CD4-positive, alpha-beta T cell (primary cell): ENCODE results near the gene PDX1. TPM values are rescaled to one million over a fixed set of nuclear protein-coding genes. Genes with fewer than 3 reads are reported as not detected.
A peak's percentile ranks its signal among the peaks of the same experiment; 100 is the strongest.

Experiments used
- ATAC-seq: fragments of 200-7000 bp; cut with Tn5 transposase; one replicate; pipeline ENCODE4 v1.10.0; 2022; ENCODE audit warnings: mild to moderate bottlenecking; ENCODE audit not compliant: poor library complexity
- CTCF ChIA-PET: fragments of 350-600 bp; sonication (Branson Sonifier 250); formaldehyde crosslinking; loops from one replicate; lab custom pipeline; 2021; ENCODE audit warnings: antibody characterized with exemption, inconsistent platforms; lab: Charles Lee
- POLR2A ChIA-PET: fragments of 350-600 bp; sonication (Branson Sonifier 250); formaldehyde crosslinking; loops from one replicate; lab custom pipeline; 2021; ENCODE audit warnings: antibody characterized with exemption, inconsistent platforms; lab: Charles Lee
- DNase-seq, 14 experiments: peaks; one replicate each; pipeline ENCODE4 v3.0.0-alpha.2; 2013 to 2020; ENCODE audit warnings: mixed read lengths in 2 of 14
- H3K27ac ChIP-seq, 2 donors: one replicate each; pipeline versions ENCODE4 v1.5.1 to v1.7.0; 2013; ENCODE audit warnings: low read length in 2 of 2, low read depth in 1 of 2, mild to moderate bottlenecking in 1 of 2
- H3K27me3 ChIP-seq, 2 experiments: 1 replicate in 1 of 2; 2 replicates in 1 of 2; pipeline versions ENCODE4 v1.6.1 to v1.7.0; 2013; ENCODE audit warnings: low read length in 2 of 2, control low read depth in 1 of 2, mild to moderate bottlenecking in 1 of 2, moderate library complexity in 1 of 2; ENCODE audit not compliant: insufficient read depth in 2 of 2, control insufficient read depth in 1 of 2
- H3K36me3 ChIP-seq: one replicate; pipeline ENCODE4 v1.6.1; 2013; ENCODE audit warnings: low read length, control low read depth; ENCODE audit not compliant: insufficient read depth
- H3K4me1 ChIP-seq: one replicate; pipeline ENCODE4 v1.6.1; 2013; ENCODE audit warnings: low read length, control low read depth; ENCODE audit not compliant: insufficient read depth
- H3K4me3 ChIP-seq: one replicate; pipeline ENCODE4 v1.5.1; 2013; ENCODE audit warnings: mild to moderate bottlenecking, low read length, moderate library complexity
- H3K9me3 ChIP-seq, 2 experiments: 1 replicate in 1 of 2; 2 replicates in 1 of 2; pipeline versions ENCODE4 v1.6.1 to v1.7.0; 2013; ENCODE audit warnings: low read length in 2 of 2, mild to moderate bottlenecking in 2 of 2, control low read depth in 1 of 2, moderate library complexity in 1 of 2; ENCODE audit not compliant: control insufficient read depth in 1 of 2, insufficient read depth in 1 of 2
- H3K27ac Mint-ChIP-seq: one replicate; pipeline ENCODE4 v1.8.0; 2020; ENCODE audit warnings: mixed read lengths
- H3K27me3 Mint-ChIP-seq: one replicate; pipeline ENCODE4 v1.8.0; 2021; ENCODE audit warnings: mixed read lengths
- H3K36me3 Mint-ChIP-seq: one replicate; pipeline ENCODE4 v1.8.0; 2021; ENCODE audit warnings: low read depth, mixed read lengths
- H3K4me1 Mint-ChIP-seq: one replicate; pipeline ENCODE4 v1.8.0; 2021; ENCODE audit warnings: low read depth, mixed read lengths
- H3K4me3 Mint-ChIP-seq: one replicate; pipeline ENCODE4 v1.8.0; 2020; ENCODE audit warnings: mild to moderate bottlenecking, mixed read lengths
- H3K9me3 Mint-ChIP-seq: one replicate; pipeline ENCODE4 v1.8.0; 2020; ENCODE audit warnings: mixed read lengths
- intact Hi-C, 2 experiments: fragments of 100-400 bp; cut with DNase I in 1 of 2; cut with micrococcal nuclease in 1 of 2; formaldehyde crosslinking; loops; one replicate each; pipeline versions ENCODE4 v1.15.1 to v1.9.0; 2023 to 2025; cut with DNase I, micrococcal nuclease
- total RNA-seq, 174 experiments: library from RNA in 2 of 174; stranded (reverse) in 2 of 174; gene quantifications; one replicate each; pipeline ENCODE4 v1.2.3 and lab custom pipeline; 2021 to 2026
- TF ChIP-seq, protein P1 (sequence below): fragments of 200-600 bp; IDR thresholded peaks from one replicate; pipeline ENCODE4 v1.8.0; 2022; ENCODE audit warnings: antibody characterized with exemption, mild to moderate bottlenecking

The PDX1 gene
- total RNA-seq, 2 experiments from 2014 or later: not detected

DNA sequence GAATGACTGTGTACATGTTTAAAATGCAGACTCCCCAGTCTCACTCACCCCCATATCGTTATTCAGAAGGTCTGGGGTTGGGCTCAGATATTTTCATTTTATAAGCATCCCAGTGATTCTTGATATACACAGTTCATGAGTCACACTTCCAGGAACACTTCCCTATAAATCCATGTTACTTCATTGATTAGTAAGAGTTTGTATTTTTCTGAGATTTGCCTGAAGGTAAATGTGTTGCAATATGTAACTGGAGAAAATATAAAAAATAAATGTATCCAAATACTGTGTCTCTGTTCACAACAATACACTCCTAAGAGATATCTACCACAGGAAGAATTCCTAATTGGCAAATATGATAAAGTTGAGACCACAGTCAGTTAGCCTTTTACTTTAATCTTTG is 6.6 kb upstream of the PDX1 start:
- ChIA-PET CTCF (no interaction called here), POLR2A (no interaction called here)
- H3K4me1 Mint-ChIP-seq: peaks cover 15% of the 10 kb centered on the region
- TF ChIP-seq, protein P1, sequence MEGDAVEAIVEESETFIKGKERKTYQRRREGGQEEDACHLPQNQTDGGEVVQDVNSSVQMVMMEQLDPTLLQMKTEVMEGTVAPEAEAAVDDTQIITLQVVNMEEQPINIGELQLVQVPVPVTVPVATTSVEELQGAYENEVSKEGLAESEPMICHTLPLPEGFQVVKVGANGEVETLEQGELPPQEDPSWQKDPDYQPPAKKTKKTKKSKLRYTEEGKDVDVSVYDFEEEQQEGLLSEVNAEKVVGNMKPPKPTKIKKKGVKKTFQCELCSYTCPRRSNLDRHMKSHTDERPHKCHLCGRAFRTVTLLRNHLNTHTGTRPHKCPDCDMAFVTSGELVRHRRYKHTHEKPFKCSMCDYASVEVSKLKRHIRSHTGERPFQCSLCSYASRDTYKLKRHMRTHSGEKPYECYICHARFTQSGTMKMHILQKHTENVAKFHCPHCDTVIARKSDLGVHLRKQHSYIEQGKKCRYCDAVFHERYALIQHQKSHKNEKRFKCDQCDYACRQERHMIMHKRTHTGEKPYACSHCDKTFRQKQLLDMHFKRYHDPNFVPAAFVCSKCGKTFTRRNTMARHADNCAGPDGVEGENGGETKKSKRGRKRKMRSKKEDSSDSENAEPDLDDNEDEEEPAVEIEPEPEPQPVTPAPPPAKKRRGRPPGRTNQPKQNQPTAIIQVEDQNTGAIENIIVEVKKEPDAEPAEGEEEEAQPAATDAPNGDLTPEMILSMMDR: no peak
- H3K27me3 ChIP-seq: peaks cover 42 to 59% of the 10 kb centered on the region in 2 experiments
- H3K9me3 ChIP-seq: peaks cover 0 to 7% of the 10 kb centered on the region in 2 experiments
- H3K27me3 Mint-ChIP-seq: peaks cover 95% of the 10 kb centered on the region
- no peak overlapping the region for H3K4me3 ChIP-seq
- no peaks in the 10 kb centered on the region for H3K9me3 Mint-ChIP-seq
- intact Hi-C loops: no loop called here
- peaks cover 12% of the 10 kb centered on the region for H3K4me1 ChIP-seq
- no peaks in the 10 kb centered on the region for H3K36me3 ChIP-seq
- DNase-seq (no peak), ATAC-seq (no peak)
- no peak overlapping the region for H3K27ac Mint-ChIP-seq
- H3K36me3 Mint-ChIP-seq: no peaks in the 10 kb centered on the region
- no peak overlapping the region for H3K4me3 Mint-ChIP-seq
- no peak overlapping the region for H3K27ac ChIP-seq

DNA sequence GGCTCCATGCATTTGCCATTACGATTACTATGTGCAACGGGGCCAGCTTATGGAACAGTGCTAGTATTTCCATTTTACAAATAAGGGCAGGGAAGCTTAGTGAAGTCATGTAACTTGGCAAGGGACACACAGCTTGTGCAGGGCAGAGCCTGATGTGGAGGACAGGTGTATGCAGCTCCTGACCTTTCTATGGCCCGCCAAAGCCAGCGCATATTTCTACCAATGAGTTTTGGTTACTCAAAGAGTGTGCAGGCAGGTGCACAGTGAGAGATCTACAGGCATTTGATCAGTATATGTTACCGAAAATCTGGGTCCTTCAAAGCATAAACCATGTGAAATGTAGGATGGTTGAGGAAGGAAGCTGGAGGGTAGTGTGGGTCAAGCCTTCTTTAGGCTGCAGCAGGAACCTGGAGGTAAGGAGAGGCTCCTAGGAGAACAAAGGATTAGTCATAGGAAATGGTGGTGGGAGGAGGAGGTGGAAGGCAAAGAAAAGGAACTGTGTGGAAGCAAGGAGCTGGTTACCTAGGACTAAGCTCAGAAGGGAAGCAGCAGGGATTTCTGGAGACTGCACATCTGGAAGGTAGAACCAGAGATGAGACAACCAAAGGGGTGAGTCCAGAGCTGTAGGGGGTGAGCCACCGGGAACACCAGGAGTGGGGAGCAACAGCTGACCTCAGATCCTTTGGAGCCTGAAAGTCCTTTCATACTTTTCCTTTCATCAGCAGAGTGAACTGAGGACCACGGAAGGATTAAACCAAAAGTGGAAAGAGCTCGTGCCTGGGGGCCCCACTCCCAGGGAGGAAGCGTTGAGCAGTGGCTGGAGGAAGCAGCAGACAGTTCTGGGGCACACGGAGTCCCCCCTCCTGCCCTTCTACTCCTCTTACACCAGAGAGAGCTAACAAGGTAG is 4.2 kb upstream of the PDX1 start:
- H3K27ac Mint-ChIP-seq: no peak overlapping the region
- no peaks in the 10 kb centered on the region for H3K9me3 Mint-ChIP-seq
- Histone ChIP-seq H3K27ac (no peak overlapping the region), H3K36me3 (no peaks in the 10 kb centered on the region), H3K4me1 (peaks cover 24% of the 10 kb centered on the region), H3K9me3 (peaks cover 0 to 19% of the 10 kb centered on the region in 2 experiments), H3K4me3 (no peak overlapping the region), H3K27me3 (peaks cover 56 to 70% of the 10 kb centered on the region in 2 experiments)
- ATAC-seq: no peak
- ChIA-PET CTCF (no interaction called here), POLR2A (interaction anchor here (0.8 kb wide), 1 partner anchor 13 kb away, joined by 3 read pairs; no protein-coding TSS in a partner anchor)
- no peak overlapping the region for H3K4me3 Mint-ChIP-seq
- intact Hi-C loops: no loop called here
- H3K36me3 Mint-ChIP-seq: no peaks in the 10 kb centered on the region
- H3K4me1 Mint-ChIP-seq: peaks cover 34% of the 10 kb centered on the region
- peaks cover 91% of the 10 kb centered on the region for H3K27me3 Mint-ChIP-seq
- no peak for DNase-seq
- TF ChIP-seq, protein P1: no peak

DNA sequence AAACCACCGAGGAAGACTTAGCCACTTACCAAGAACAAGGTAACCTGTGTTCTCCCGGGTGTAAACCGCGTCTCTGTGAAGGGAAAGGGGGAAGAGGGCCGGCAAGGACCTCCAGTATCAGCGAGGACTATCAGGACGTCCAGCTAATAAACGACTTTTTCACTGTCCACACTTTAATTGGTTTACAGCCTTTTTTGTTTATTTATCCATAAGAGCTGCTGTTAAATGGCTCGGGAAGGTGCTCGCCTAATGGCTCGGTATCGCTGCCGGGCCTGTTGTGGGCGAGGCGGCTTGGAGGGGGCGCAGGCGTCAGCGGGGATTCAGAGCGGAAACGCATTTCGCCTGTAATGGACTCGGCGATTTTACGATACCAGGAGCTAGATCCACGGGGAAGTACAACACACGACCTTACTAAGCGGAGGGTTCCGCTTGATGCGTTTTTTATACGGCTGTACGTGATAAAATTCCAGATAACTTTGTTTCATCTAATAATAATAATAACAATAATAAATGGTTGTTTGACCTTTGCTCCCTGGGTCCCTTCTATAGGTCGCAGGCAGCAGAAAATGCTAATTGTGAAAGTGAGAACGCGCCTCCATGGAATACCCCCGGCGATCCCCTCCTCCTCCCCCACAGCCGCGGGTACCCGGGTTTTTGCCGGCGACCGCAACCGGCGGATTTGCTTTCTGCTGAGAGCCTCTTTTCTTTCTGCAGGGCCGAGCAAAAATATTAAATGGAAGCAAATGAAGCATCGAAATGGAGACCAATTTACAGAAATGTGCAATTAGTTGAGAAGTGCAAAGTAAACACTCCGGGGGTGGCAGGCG is 2.5 kb upstream of the PDX1 start:
- Histone ChIP-seq H3K4me1 (peaks cover 41% of the 10 kb centered on the region), H3K27me3 (peaks cover 72 to 88% of the 10 kb centered on the region in 2 experiments), H3K4me3 (no peak overlapping the region), H3K27ac (no peak overlapping the region), H3K9me3 (peaks cover 0 to 34% of the 10 kb centered on the region in 2 experiments), H3K36me3 (no peaks in the 10 kb centered on the region)
- TF ChIP-seq, protein P1: no peak
- H3K9me3 Mint-ChIP-seq: no peaks in the 10 kb centered on the region
- ChIA-PET POLR2A (no interaction called here), CTCF (no interaction called here)
- H3K36me3 Mint-ChIP-seq: no peaks in the 10 kb centered on the region
- H3K4me1 Mint-ChIP-seq: peaks cover 39% of the 10 kb centered on the region
- H3K27me3 Mint-ChIP-seq: peaks cover 80% of the 10 kb centered on the region
- intact Hi-C loops: no loop called here
- no peak for DNase-seq
- H3K4me3 Mint-ChIP-seq: peak overlapping the region; percentile 76
- H3K27ac Mint-ChIP-seq: no peak overlapping the region
- no peak for ATAC-seq
